Lower lobe of right lung (tissue), 2 donors: Measurements from ENCODE around the gene ALDOA. TPM values are rescaled to one million over a fixed set of nuclear protein-coding genes. Genes with fewer than 3 reads are reported as not detected.
A peak's percentile ranks its signal among the peaks of the same experiment; 100 is the strongest.

ENCODE experiments used
- ATAC-seq, 2 donors: fragments of 200-7000 bp; cut with Tn5 transposase; one replicate each; pipeline ENCODE4 v1.9.1; 2020 to 2022; ENCODE audit warnings: mild to moderate bottlenecking in 2 of 2, moderate library complexity in 2 of 2
- DNase-seq: peaks from one replicate; pipeline ENCODE4 v3.0.0-alpha.2; 2020
- H3K27ac ChIP-seq: fragments of 200-600 bp; one replicate; pipeline ENCODE4 v1.8.0; 2022
- H3K27me3 ChIP-seq: fragments of 200-600 bp; one replicate; pipeline ENCODE4 v1.8.0; 2022; ENCODE audit warnings: low read depth
- H3K36me3 ChIP-seq: fragments of 200-600 bp; one replicate; pipeline ENCODE4 v1.8.0; 2022; ENCODE audit warnings: mild to moderate bottlenecking
- H3K4me1 ChIP-seq: fragments of 200-600 bp; one replicate; pipeline ENCODE4 v1.8.0; 2022
- H3K4me3 ChIP-seq: fragments of 200-600 bp; one replicate; pipeline ENCODE4 v1.8.0; 2022; ENCODE audit warnings: mild to moderate bottlenecking
- H3K9me3 ChIP-seq: fragments of 200-600 bp; one replicate; pipeline ENCODE4 v1.8.0; 2022
- intact Hi-C: fragments of 100-400 bp; cut with DNase I; formaldehyde crosslinking; loops from one replicate; pipeline ENCODE4 v1.11.0; 2022
- total RNA-seq: library from RNA; stranded (reverse); fragmentation: NEBNext Ultra II Directional; extraction: Animal tissue kit (Norgen Biotek cat#: 25700); gene quantifications from one replicate; pipeline ENCODE4 v1.2.1, GENCODE V29; 2021
- TF ChIP-seq, protein P1 (sequence below): fragments of 200-600 bp; IDR thresholded peaks from one replicate; pipeline ENCODE4 v1.8.0; 2022; ENCODE audit warnings: antibody characterized with exemption, mild to moderate bottlenecking
- donor health status: DM: no; HTN: yes; CAD: no; lungs with severe emphysema.

Gene ALDOA
- total RNA-seq, 1 donor from 2014 or later, result 733 TPM

DNA sequence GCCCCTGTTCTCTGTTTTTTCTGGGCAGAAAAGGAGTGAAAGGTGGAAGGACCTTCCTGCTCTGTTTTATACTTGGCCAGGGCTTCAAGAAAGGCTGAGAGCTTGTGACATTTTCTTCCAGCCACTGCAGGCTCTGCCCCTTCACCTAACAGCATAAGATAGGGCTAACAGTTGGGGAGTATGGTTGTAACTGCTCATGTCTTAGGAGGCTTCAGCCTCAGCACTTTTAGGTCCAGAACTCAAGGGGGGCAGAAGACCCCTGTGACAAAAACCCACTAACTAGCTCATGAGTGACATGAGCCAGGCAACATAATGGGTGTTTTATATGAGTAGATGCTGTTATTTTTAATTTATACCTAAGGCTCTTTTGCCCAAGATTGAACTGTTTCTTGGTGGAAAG is 4.9 kb downstream of the ALDOA start:
- Histone ChIP-seq H3K4me1 (peaks cover 43% of the 10 kb centered on the region), H3K9me3 (no peaks in the 10 kb centered on the region), H3K36me3 (peaks cover 63% of the 10 kb centered on the region), H3K27ac (no peak overlapping the region), H3K4me3 (no peak overlapping the region), H3K27me3 (no peaks in the 10 kb centered on the region)
- TF ChIP-seq, protein P1, sequence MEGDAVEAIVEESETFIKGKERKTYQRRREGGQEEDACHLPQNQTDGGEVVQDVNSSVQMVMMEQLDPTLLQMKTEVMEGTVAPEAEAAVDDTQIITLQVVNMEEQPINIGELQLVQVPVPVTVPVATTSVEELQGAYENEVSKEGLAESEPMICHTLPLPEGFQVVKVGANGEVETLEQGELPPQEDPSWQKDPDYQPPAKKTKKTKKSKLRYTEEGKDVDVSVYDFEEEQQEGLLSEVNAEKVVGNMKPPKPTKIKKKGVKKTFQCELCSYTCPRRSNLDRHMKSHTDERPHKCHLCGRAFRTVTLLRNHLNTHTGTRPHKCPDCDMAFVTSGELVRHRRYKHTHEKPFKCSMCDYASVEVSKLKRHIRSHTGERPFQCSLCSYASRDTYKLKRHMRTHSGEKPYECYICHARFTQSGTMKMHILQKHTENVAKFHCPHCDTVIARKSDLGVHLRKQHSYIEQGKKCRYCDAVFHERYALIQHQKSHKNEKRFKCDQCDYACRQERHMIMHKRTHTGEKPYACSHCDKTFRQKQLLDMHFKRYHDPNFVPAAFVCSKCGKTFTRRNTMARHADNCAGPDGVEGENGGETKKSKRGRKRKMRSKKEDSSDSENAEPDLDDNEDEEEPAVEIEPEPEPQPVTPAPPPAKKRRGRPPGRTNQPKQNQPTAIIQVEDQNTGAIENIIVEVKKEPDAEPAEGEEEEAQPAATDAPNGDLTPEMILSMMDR, result no peak
- no peak for DNase-seq
- intact Hi-C loops, result no loop called here
- ATAC-seq, result no peak

DNA sequence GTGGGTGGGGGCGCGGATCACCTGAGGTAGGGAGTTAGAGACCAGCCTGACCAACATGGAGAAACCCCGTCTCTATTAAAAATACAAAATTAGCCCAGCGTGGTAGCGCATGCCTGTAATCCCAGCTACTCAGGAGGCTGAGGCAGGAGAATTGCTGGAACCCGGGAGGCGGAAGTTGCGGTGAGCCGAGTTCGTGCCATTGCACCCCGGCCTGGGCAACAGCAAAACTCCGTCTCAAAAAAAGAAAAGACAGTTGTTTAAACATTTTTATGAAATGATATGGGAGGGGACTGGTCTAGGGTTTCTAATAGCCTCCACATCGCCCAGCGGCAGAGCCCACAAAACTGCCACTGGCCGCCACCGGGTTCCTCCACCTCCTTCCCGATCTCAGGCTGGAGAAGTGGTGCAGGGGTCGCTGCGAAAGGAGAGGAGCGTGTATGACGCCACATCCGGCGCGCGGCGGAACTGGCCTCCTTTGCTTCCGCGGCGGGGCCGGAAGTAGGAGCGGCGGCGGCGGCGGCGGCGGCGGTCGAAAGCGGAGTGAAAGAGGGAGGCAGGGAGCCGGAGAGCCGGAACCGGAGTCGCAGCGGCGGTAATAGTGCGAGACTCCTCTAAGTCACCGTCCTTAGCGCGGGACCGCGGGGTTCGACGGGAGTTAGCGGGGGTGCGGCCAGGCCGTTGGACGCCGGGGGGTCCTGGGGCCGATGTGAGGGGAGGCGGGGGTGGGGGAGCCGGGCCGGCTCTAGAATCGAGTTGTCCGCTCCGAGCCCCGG is 10.1 kb downstream of the ALDOA start, which contains the start of gene PPP4C:
Gene PPP4C, plus strand, starts transcription at position 492 of the 773 bp plus-strand sequence. CDS start 384 bp downstream, outside the sequence.
- Histone ChIP-seq H3K36me3 (peaks cover 58% of the 10 kb centered on the region), H3K27ac (peak within 1 kb of the TSS; percentile 90), H3K4me3 (peak within 1 kb of the TSS; percentile 94), H3K9me3 (no peaks in the 10 kb centered on the region), H3K27me3 (no peaks in the 10 kb centered on the region), H3K4me1 (peaks cover 31% of the 10 kb centered on the region)
- TF ChIP-seq, protein P1, result peak; percentile 13
- peak; percentile 95 for DNase-seq
- peak; percentile 95 to 97 for ATAC-seq
- intact Hi-C loops, result no loop called here

DNA sequence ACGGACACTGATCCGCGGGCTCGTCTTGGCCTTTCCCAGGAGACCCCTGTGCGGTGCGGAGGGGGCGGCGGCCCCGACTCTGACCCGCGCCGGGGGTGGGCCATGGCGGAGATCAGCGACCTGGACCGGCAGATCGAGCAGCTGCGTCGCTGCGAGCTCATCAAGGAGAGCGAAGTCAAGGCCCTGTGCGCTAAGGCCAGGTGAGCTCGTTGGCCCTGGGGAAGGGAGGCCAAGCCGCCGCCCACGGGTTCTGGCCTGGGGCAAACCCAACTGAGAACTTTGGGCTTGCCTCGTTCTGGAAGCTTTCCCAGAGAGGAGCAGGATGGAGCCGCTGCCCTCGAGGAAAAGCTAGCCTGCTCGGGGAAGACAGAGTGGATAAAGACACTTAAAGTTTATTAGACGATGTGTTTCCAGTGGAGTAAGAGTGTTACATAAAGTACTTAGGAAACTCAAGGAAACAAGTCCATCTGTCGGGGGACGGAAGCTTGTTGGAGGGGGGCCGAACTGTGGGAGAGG is 10.8 kb downstream of the ALDOA start:
- Histone ChIP-seq H3K4me1 (peaks cover 31% of the 10 kb centered on the region), H3K36me3 (peaks cover 58% of the 10 kb centered on the region), H3K27me3 (no peaks in the 10 kb centered on the region), H3K4me3 (peak overlapping the region; percentile 94), H3K9me3 (no peaks in the 10 kb centered on the region), H3K27ac (peak overlapping the region; percentile 90)
- ATAC-seq (peak; percentile 31 to 52), DNase-seq (peak; percentile 58)
- intact Hi-C loops, result no loop called here
- TF ChIP-seq, protein P1, result no peak

DNA sequence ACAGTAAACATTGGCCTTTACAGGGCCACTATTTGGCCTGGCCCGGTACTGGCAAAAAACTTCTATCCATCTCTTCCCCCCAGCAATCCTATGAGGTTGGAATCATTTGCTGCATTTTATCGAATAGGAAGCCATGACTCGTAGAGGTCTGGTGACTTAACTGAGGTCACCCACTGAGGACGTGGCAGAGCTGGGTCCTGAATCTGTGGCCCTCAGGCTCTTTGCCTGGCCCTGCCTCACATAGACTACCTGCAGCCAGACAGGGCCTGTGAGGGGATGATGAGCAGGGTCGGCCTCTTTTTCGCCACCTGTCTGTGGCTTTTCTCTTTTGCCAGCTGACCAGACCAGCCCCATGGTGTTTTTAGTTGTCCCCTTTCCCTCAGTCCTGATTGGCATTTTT is 12.1 kb downstream of the ALDOA start:
- TF ChIP-seq, protein P1, result no peak
- peaks cover 58% of the 10 kb centered on the region for H3K36me3 ChIP-seq
- H3K4me1 ChIP-seq, result peaks cover 31% of the 10 kb centered on the region
- no peaks in the 10 kb centered on the region for H3K9me3 ChIP-seq
- intact Hi-C loops, result no loop called here
- ATAC-seq, result no peak
- no peak overlapping the region for H3K4me3 ChIP-seq
- no peak overlapping the region for H3K27ac ChIP-seq
- DNase-seq, result peak; percentile 14
- no peaks in the 10 kb centered on the region for H3K27me3 ChIP-seq

DNA sequence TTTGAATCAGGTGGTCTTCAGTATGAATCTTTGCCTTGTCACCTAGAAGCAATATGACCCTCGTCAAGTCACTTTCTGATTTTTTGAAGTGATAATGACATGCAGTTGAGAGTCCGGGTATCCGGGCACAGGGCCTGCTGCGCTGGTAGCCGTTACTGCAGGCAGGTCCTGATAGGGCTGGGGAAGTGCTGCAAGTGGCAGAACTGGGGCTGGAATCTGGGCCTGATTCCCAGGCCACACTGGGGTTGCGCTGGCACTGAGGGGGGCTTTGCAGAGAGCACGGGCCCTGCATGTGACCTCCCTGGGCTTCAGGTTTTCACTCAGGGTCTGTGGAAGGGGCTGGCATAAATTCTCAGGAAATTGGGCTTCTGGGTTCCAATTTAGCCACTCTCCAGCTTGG is 13.2 kb downstream of the ALDOA start:
- Histone ChIP-seq H3K27me3 (no peaks in the 10 kb centered on the region), H3K9me3 (no peaks in the 10 kb centered on the region), H3K4me3 (no peak overlapping the region), H3K36me3 (peaks cover 63% of the 10 kb centered on the region), H3K4me1 (peaks cover 31% of the 10 kb centered on the region), H3K27ac (no peak overlapping the region)
- TF ChIP-seq, protein P1, result no peak
- DNase-seq, result no peak
- intact Hi-C loops, result no loop called here
- ATAC-seq, result no peak
